DOHH2 (cell line): ENCODE data around the gene LDLR.

Experiments
- CTCF ChIP-seq: fragments of 200-600 bp; sonication (generic); IDR thresholded peaks from one replicate; pipeline ENCODE4 v1.5.1; 2014; ENCODE audit warnings: antibody characterized with exemption, mild to moderate bottlenecking, low read depth, low read length; ENCODE audit not compliant: poor library complexity, severe bottlenecking
- EZH2phosphoT487 ChIP-seq: fragments of 200-600 bp; sonication (generic); IDR thresholded peaks from 2 replicates; pipeline ENCODE4 v1.6.1; 2017; ENCODE audit warnings: borderline replicate concordance, mild to moderate bottlenecking, antibody characterized with exemption, low read length, moderate library complexity, mixed read lengths

GRCh38 chr19:11145536-11145924, 56.3 kb downstream of the LDLR start:
- TF ChIP-seq CTCF (no peak), EZH2phosphoT487 (no peak)
